Measurements from ENCODE around the gene HIPK2.

Gene HIPK2

GRCh38 chr7:139784648-139785047 is 6.8 kb upstream of the HIPK2 start:
- H2AFZ ChIP-seq (ENCODE audit: low read depth): no peak overlapping the region
- no peak for TF ChIP-seq CTCF (conservative IDR thresholded peaks at IDR 0.05; ENCODE audit: low read depth, low read length)

DNA sequence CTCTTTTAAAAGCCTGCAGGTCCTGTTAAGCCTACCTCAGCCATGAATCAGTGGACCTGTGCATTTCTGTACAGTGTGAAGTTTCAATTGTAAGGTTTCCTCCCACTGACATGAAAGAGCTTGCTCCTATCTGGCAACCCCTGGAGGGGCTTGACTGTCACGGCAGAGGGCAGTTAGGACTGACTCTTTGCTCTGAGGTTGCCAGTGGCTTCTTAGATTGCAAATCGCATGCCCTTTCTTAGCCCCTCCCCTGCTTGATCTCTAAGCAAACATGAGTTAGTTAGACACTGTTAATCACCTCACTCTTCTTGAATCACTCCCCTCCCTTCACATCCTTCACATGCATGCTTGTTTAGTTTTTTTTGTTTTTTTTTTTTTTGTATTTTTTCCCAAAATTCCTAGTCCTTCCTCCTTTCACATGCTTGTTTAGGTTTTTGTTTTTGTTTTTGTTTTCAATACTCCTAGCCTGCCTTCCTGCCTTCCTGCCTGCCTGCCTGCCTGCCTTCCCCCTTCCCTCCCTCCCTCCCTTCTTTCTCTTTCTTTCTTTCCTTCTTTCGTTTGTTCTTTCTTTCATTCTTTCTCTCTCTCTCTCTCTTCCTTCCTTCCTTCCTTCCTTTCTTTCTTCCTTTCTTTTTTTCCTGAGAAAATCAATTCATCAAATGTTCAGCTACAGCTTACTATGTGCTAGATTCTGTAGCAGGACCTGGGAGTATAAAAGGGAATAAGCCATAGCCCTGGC is 6.0 kb upstream of the HIPK2 start:
- H4K20me1 ChIP-seq (ENCODE audit: insufficient read depth): no peaks in the 10 kb centered on the region
- no peak overlapping the region for H2AFZ ChIP-seq (ENCODE audit: low read depth)
- no peaks in the 10 kb centered on the region for H3K27me3 ChIP-seq (ENCODE audit: insufficient read depth, low read depth)
- peaks cover under 1% of the 10 kb centered on the region; the same call in 1 of the 2 replicates for H3K79me2 ChIP-seq (ENCODE audit: insufficient read depth, low read depth)
- H3K4me1 ChIP-seq (ENCODE audit: low read depth, poor library complexity, severe bottlenecking): peaks cover 13% of the 10 kb centered on the region
- H3K4me3 ChIP-seq (IDR thresholded peaks at IDR 0.05; ENCODE audit: insufficient read depth, low read depth, low read length): no peak overlapping the region
- no peak overlapping the region for H3K9ac ChIP-seq
- H3K4me2 ChIP-seq: no peak overlapping the region
- no peak for TF ChIP-seq CTCF (conservative IDR thresholded peaks at IDR 0.05; ENCODE audit: low read depth, low read length)
- no peak overlapping the region for H3K27ac ChIP-seq
- no peaks in the 10 kb centered on the region for H3K36me3 ChIP-seq (ENCODE audit: insufficient read depth)

More at GRCh38 chr7:139784648-139785047, 6.8 kb upstream of the HIPK2 start:
- H3K79me2 ChIP-seq (ENCODE audit: insufficient read depth, low read depth): no peaks in the 10 kb centered on the region
- no peak overlapping the region for H3K4me2 ChIP-seq
- no peak overlapping the region for H3K9ac ChIP-seq
- H3K27me3 ChIP-seq (ENCODE audit: insufficient read depth, low read depth): no peaks in the 10 kb centered on the region
- no peaks in the 10 kb centered on the region for H3K36me3 ChIP-seq (ENCODE audit: insufficient read depth)
- H4K20me1 ChIP-seq (ENCODE audit: insufficient read depth): no peaks in the 10 kb centered on the region
- H3K4me3 ChIP-seq (IDR thresholded peaks at IDR 0.05; ENCODE audit: insufficient read depth, low read depth, low read length): no peak overlapping the region
- peaks cover 5% of the 10 kb centered on the region for H3K4me1 ChIP-seq (ENCODE audit: low read depth, poor library complexity, severe bottlenecking)
- no peak overlapping the region for H3K27ac ChIP-seq

DNA sequence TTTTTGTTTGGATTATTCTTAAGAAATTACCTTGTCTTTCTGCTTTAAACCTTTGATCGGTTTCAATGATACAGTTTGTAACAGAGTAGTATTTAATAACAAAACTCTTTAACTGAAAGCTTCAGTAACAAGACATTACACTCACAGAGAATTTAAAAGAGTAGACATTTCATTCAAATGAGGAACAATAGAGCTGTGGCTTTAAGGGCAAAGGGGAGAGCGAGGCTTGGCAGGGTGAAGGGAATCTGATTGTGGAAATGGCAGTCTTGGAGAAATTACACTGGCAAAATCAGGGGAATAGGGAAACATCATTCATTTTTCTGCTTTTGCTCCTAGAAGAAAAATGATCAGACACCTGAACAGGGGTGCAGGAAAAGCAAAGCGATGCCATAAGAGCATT is 5.1 kb upstream of the HIPK2 start:
- no peaks in the 10 kb centered on the region for H3K27me3 ChIP-seq (ENCODE audit: insufficient read depth, low read depth)
- no peaks in the 10 kb centered on the region for H4K20me1 ChIP-seq (ENCODE audit: insufficient read depth)
- no peak overlapping the region for H2AFZ ChIP-seq (ENCODE audit: low read depth)
- no peak overlapping the region for H3K9ac ChIP-seq
- no peak overlapping the region for H3K27ac ChIP-seq
- H3K4me2 ChIP-seq: no peak overlapping the region
- no peak for TF ChIP-seq CTCF (conservative IDR thresholded peaks at IDR 0.05; ENCODE audit: low read depth, low read length)
- H3K4me3 ChIP-seq (IDR thresholded peaks at IDR 0.05; ENCODE audit: insufficient read depth, low read depth, low read length): no peak overlapping the region
- peaks cover 14% of the 10 kb centered on the region for H3K4me1 ChIP-seq (ENCODE audit: low read depth, poor library complexity, severe bottlenecking)
- peaks cover 7% of the 10 kb centered on the region; the same call in 1 of the 2 replicates for H3K79me2 ChIP-seq (ENCODE audit: insufficient read depth, low read depth)
- no peaks in the 10 kb centered on the region for H3K36me3 ChIP-seq (ENCODE audit: insufficient read depth)

DNA sequence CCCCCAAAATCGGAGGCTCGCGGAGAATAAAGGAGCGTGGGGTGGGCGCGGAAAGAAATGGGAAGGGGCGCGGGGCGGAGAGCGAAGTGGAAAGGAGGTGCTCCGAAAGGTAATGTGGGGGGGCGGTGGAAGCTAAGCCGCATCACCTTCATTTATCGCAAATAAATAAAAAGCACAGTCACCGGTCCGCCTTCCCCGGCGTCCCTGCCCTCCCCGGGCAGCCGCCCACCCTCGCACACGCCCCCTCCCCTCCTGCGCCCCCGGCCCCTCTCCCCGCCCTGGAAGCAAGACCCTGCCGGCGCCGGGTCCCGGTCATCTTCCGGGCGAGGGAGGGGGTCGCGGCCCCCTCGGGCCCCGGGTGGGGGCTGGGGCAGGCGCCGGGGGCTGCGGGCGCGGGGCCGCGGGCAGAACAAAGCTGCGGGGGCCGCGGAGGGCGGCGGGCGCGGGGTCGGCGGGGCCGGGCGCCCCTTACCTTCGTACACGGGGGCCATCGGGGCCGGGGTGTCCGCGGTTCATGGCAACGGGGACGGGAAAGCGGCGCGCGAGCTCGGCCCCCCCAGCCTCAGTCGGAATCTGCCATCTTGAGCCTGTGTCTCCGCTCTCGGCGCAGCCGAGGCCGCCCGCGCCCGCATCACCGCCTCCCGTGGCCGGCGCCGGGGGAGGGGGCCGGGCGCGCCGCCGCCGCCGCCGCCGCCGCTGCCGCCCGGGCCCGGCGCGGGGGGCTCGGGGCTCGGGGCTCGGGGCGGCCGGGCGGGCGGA is 486 bp downstream of the HIPK2 start:
- TF ChIP-seq CTCF (conservative IDR thresholded peaks at IDR 0.05; ENCODE audit: low read depth, low read length): no peak

More for the DNA sequence above, 486 bp downstream of the HIPK2 start:
- Histone ChIP-seq H3K4me2 (peak overlapping the region; percentile 79), H3K27me3 (ENCODE audit: insufficient read depth, low read depth) (no peaks in the 10 kb centered on the region), H3K9ac (peak overlapping the region; percentile 87), H3K4me1 (ENCODE audit: low read depth, poor library complexity, severe bottlenecking) (peaks cover 41% of the 10 kb centered on the region), H4K20me1 (ENCODE audit: insufficient read depth) (0 out of 2 replicates have a peak, but pooled peaks cover 15% of the 10 kb centered on the region), H3K36me3 (ENCODE audit: insufficient read depth) (no peaks in the 10 kb centered on the region), H3K4me3 (IDR thresholded peaks at IDR 0.05; ENCODE audit: insufficient read depth, low read depth, low read length) (no peak overlapping the region), H2AFZ (ENCODE audit: low read depth) (peak overlapping the region; percentile 38), H3K27ac (peak overlapping the region; percentile 88), H3K79me2 (ENCODE audit: insufficient read depth, low read depth) (peaks cover 55% of the 10 kb centered on the region)

All from KMS-11 (cell line).